LNCaP clone FGC (cell line): Measurements from ENCODE around the gene CST1.
A peak's percentile ranks its signal among the peaks of the same experiment; 100 is the strongest.
"Not testable (repeated sequence)": the region's sequence is repeated elsewhere in the genome, so short reads cannot be mapped to it uniquely, and the experiment has no call there.

ENCODE experiments used
- DNase-seq: peaks from one replicate; pipeline ENCODE4 v3.0.0-alpha.2; 2011; ENCODE audit warnings: low read depth
- H3K4me3 ChIP-seq: 2 replicates; pipeline ENCODE4 v1.5.1; 2011; ENCODE audit warnings: mild to moderate bottlenecking, low read depth, low read length, control low read depth
- CTCF ChIP-seq: IDR thresholded peaks from 2 replicates; pipeline ENCODE4 v1.5.1; 2012; ENCODE audit warnings: mild to moderate bottlenecking; ENCODE audit not compliant: control insufficient read depth, insufficient read depth; ENCODE audit errors: extremely low read depth

The CST1 gene

GRCh38 chr20:23744817-23745216, 5.9 kb downstream of the CST1 start:
- no peak overlapping the region for H3K4me3 ChIP-seq
- no peak for DNase-seq
- TF ChIP-seq CTCF = no peak

GRCh38 chr20:23735391-23735790, 15.3 kb downstream of the CST1 start:
- DNase-seq, H3K4me3 ChIP-seq: not testable (repeated sequence)

- not testable (repeated sequence) for H3K4me3 ChIP-seq, DNase-seq
Observed at GRCh38 chr20:23734949-23735348, 15.8 kb downstream of the CST1 start.

- not testable (repeated sequence) for H3K4me3 ChIP-seq, DNase-seq
Observed at GRCh38 chr20:23734440-23734839, 16.3 kb downstream of the CST1 start.

- TF ChIP-seq CTCF = no peak
- no peak for DNase-seq
- no peak overlapping the region for H3K4me3 ChIP-seq
Observed at GRCh38 chr20:23727016-23727415, 23.7 kb downstream of the CST1 start.

- no peak overlapping the region for H3K4me3 ChIP-seq
- no peak for TF ChIP-seq CTCF
- DNase-seq = no peak
Observed at GRCh38 chr20:23725102-23725501, 25.6 kb downstream of the CST1 start.

GRCh38 chr20:23723659-23724307, 27.0 kb downstream of the CST1 start:
- not testable (repeated sequence) for H3K4me3 ChIP-seq, DNase-seq
- peak; percentile 57 for TF ChIP-seq CTCF

GRCh38 chr20:23722851-23723250, 27.9 kb downstream of the CST1 start:
- not testable (repeated sequence) for H3K4me3 ChIP-seq, DNase-seq

GRCh38 chr20:23721962-23722361, 28.8 kb downstream of the CST1 start:
- H3K4me3 ChIP-seq = no peak overlapping the region
- no peak for TF ChIP-seq CTCF
- no peak for DNase-seq

- H3K4me3 ChIP-seq, DNase-seq: not testable (repeated sequence)
Observed at GRCh38 chr20:23719351-23719750, 31.4 kb downstream of the CST1 start.

GRCh38 chr20:23711778-23712177, 39.0 kb downstream of the CST1 start:
- DNase-seq, H3K4me3 ChIP-seq: not testable (repeated sequence)
